ENCODE results near the gene CLTC.
"Not testable (repeated sequence)": the region's sequence is repeated elsewhere in the genome, so short reads cannot be mapped to it uniquely, and the experiment has no call there.

CLTC gene

GRCh38 chr17:59643159-59644140, 23.8 kb downstream of the CLTC start:
- no peaks in the 10 kb centered on the region for H3K27me3 Mint-ChIP-seq
- peaks cover 44% of the 10 kb centered on the region for H3K4me1 Mint-ChIP-seq
- ATAC-seq (no peak), DNase-seq (no peak)
- H3K9me3 Mint-ChIP-seq, result no peaks in the 10 kb centered on the region
- H3K27ac Mint-ChIP-seq, result no peak overlapping the region
- peaks cover 28% of the 10 kb centered on the region for H3K36me3 Mint-ChIP-seq (ENCODE audit: low read depth)
- H3K4me3 Mint-ChIP-seq, result no peak overlapping the region

DNA sequence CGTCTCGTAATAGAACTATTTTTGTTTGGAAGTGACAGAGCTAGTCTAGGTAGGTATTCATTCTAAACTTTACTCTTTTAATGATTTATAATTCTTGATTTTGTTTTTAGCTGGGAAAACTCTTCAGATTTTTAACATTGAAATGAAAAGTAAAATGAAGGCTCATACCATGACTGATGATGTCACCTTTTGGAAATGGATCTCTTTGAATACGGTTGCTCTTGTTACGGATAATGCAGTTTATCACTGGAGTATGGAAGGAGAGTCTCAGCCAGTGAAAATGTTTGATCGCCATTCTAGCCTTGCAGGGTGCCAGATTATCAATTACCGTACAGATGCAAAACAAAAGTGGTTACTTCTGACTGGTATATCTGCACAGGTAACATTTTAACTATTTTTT, 27.6 kb downstream of the CLTC start:
- H3K36me3 Mint-ChIP-seq (ENCODE audit: low read depth), result peaks cover 62% of the 10 kb centered on the region
- ATAC-seq (no peak), DNase-seq (no peak)
- H3K9me3 Mint-ChIP-seq, result no peaks in the 10 kb centered on the region
- no peak overlapping the region for H3K27ac Mint-ChIP-seq
- H3K4me3 Mint-ChIP-seq, result no peak overlapping the region
- H3K4me1 Mint-ChIP-seq, result peaks cover 40% of the 10 kb centered on the region
- H3K27me3 Mint-ChIP-seq, result no peaks in the 10 kb centered on the region

- H3K36me3 Mint-ChIP-seq (ENCODE audit: low read depth), result peaks cover 70% of the 10 kb centered on the region
- no peaks in the 10 kb centered on the region for H3K27me3 Mint-ChIP-seq
- ATAC-seq (no peak), DNase-seq (no peak)
- H3K27ac Mint-ChIP-seq, result no peak overlapping the region
- H3K9me3 Mint-ChIP-seq, result no peaks in the 10 kb centered on the region
- H3K4me1 Mint-ChIP-seq, result peaks cover 28% of the 10 kb centered on the region
- no peak overlapping the region for H3K4me3 Mint-ChIP-seq
Measured at GRCh38 chr17:59649886-59650285, 30.2 kb downstream of the CLTC start.

DNA sequence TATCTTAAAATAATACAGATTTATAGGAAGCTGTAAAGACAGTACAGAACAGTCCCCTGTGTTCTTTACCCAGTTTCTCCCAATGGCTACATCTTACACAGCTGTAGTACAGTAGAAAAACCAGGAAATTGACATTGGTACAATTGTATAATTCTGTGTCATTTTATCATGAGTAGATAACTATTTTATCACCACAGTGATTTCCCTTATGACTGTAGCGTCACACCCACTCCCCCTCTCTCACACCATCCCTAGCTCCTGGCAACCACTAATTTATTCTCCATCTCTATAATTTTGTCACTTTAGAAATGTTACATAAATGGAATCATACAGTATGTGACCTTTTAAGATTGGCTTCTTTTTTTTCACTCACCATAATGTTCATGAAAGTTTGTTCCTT, 30.9 kb downstream of the CLTC start:
- Mint-ChIP-seq H3K4me1 (peaks cover 28% of the 10 kb centered on the region), H3K4me3 (no peak overlapping the region), H3K27ac (no peak overlapping the region)

GRCh38 chr17:59651346-59651745, 31.7 kb downstream of the CLTC start:
- Mint-ChIP-seq H3K27ac (no peak overlapping the region), H3K36me3 (ENCODE audit: low read depth) (peaks cover 80% of the 10 kb centered on the region), H3K4me3 (no peak overlapping the region), H3K9me3 (no peaks in the 10 kb centered on the region), H3K4me1 (peaks cover 28% of the 10 kb centered on the region), H3K27me3 (no peaks in the 10 kb centered on the region)
- ATAC-seq (no peak), DNase-seq (no peak)

More for the DNA sequence above, 30.9 kb downstream of the CLTC start:
- Mint-ChIP-seq H3K9me3 (no peaks in the 10 kb centered on the region), H3K27me3 (no peaks in the 10 kb centered on the region), H3K36me3 (ENCODE audit: low read depth) (peaks cover 75% of the 10 kb centered on the region)
- ATAC-seq, result no peak
- no peak for DNase-seq

GRCh38 chr17:59652119-59652518, 32.4 kb downstream of the CLTC start:
- no peak overlapping the region for H3K4me3 Mint-ChIP-seq
- H3K27ac Mint-ChIP-seq, result peak overlapping the region; percentile 4
- no peak for DNase-seq
- ATAC-seq, result no peak
- peaks cover 80% of the 10 kb centered on the region for H3K36me3 Mint-ChIP-seq (ENCODE audit: low read depth)
- no peaks in the 10 kb centered on the region for H3K27me3 Mint-ChIP-seq
- no peaks in the 10 kb centered on the region for H3K9me3 Mint-ChIP-seq
- peaks cover 28% of the 10 kb centered on the region for H3K4me1 Mint-ChIP-seq

GRCh38 chr17:59656624-59657023, 36.9 kb downstream of the CLTC start:
- H3K36me3 Mint-ChIP-seq (ENCODE audit: low read depth), result peaks cover 71% of the 10 kb centered on the region
- H3K9me3 Mint-ChIP-seq, DNase-seq: not testable (repeated sequence)

GRCh38 chr17:59666235-59666634, 46.5 kb downstream of the CLTC start:
- ATAC-seq, result no peak

More at GRCh38 chr17:59656624-59657023, 36.9 kb downstream of the CLTC start:
- H3K4me3 Mint-ChIP-seq, ATAC-seq, H3K27ac Mint-ChIP-seq, H3K27me3 Mint-ChIP-seq, H3K4me1 Mint-ChIP-seq: not testable (repeated sequence)

GRCh38 chr17:59668816-59669215, 49.1 kb downstream of the CLTC start:
- DNase-seq (no peak), ATAC-seq (no peak)
- Mint-ChIP-seq H3K27me3 (no peaks in the 10 kb centered on the region), H3K4me3 (no peak overlapping the region), H3K36me3 (ENCODE audit: low read depth) (peaks cover 51% of the 10 kb centered on the region), H3K4me1 (peaks cover 34% of the 10 kb centered on the region), H3K9me3 (no peaks in the 10 kb centered on the region), H3K27ac (peak overlapping the region; percentile 80)

More at GRCh38 chr17:59666235-59666634, 46.5 kb downstream of the CLTC start:
- no peak overlapping the region for H3K27ac Mint-ChIP-seq
- no peaks in the 10 kb centered on the region for H3K27me3 Mint-ChIP-seq
- no peak overlapping the region for H3K4me3 Mint-ChIP-seq
- peaks cover 58% of the 10 kb centered on the region for H3K36me3 Mint-ChIP-seq (ENCODE audit: low read depth)
- no peaks in the 10 kb centered on the region for H3K9me3 Mint-ChIP-seq
- DNase-seq, result no peak
- H3K4me1 Mint-ChIP-seq, result peaks cover 30% of the 10 kb centered on the region

DNA sequence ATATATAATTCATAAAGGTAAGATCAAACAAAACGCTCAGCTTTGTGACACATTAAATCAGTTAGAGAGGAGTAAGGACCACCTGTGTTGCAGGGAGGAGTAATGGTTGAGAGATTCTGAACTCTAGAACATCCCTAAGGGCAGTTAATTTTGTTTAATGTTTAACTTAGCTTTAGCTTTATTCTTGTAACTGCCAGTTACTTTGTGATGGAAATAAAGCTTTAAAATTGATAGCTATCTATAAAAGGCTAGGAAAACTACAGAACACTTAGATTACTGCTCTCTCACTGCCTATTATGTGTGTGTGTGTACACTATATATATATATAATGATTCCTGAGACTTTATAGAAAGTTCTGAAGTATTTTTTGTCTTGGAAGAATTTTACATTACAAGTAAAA, 49.7 kb downstream of the CLTC start:
- Mint-ChIP-seq H3K27me3 (no peaks in the 10 kb centered on the region), H3K36me3 (ENCODE audit: low read depth) (peaks cover 49% of the 10 kb centered on the region), H3K4me1 (peaks cover 34% of the 10 kb centered on the region), H3K9me3 (no peaks in the 10 kb centered on the region), H3K4me3 (no peak overlapping the region), H3K27ac (peak overlapping the region; percentile 80)
- ATAC-seq (no peak), DNase-seq (no peak)

DNA sequence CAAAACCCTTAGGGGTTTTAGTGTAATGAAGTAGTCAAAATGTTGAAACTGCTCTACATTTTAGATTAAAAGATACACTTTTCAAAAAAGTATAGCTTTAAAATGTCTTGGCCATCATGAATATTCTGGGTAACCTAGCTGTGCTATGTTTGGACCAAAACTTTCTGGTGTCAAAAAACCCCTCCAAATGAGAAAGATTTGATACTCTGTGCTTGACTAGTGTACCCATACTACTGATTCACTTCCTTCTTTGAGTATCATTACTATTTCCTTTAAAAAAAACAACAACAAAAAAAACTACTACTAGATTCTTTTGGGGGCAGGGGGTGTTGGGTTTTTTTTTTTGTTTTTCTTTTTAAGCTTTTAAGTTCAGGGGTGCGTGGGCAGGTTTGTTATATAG, 50.2 kb downstream of the CLTC start:
- DNase-seq (no peak), ATAC-seq (no peak)
- no peaks in the 10 kb centered on the region for H3K9me3 Mint-ChIP-seq
- H3K27ac Mint-ChIP-seq, result peak overlapping the region; percentile 23
- H3K4me1 Mint-ChIP-seq, result peaks cover 34% of the 10 kb centered on the region
- no peak overlapping the region for H3K4me3 Mint-ChIP-seq
- no peaks in the 10 kb centered on the region for H3K27me3 Mint-ChIP-seq
- peaks cover 44% of the 10 kb centered on the region for H3K36me3 Mint-ChIP-seq (ENCODE audit: low read depth)

GRCh38 chr17:59671386-59671785, 51.7 kb downstream of the CLTC start:
- no peak overlapping the region for H3K4me3 Mint-ChIP-seq
- peaks cover 43% of the 10 kb centered on the region for H3K36me3 Mint-ChIP-seq (ENCODE audit: low read depth)
- DNase-seq, result no peak
- no peaks in the 10 kb centered on the region for H3K27me3 Mint-ChIP-seq
- no peak for ATAC-seq
- H3K27ac Mint-ChIP-seq, result peak overlapping the region; percentile 5
- peaks cover 34% of the 10 kb centered on the region for H3K4me1 Mint-ChIP-seq
- H3K9me3 Mint-ChIP-seq, result no peaks in the 10 kb centered on the region

DNA sequence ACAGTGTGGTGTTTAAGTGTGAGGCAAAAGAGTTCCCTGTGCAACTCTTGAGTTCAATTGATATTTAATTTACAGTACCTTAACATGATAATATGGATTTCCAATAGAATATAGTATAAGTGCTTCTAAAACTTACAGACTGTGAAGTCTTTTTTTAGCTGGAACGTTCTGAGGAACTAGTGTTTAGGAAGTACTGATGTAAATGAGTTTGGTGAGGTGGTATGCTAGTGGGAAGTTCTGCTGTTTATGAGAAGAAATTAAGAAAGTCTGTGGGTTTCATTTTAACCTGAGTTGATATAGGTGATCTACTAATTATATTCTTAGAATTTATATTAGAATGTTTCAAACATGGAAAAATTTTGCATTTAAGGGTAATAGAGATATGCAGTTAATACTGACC, 55.5 kb downstream of the CLTC start:
- no peak for DNase-seq
- ATAC-seq, result no peak
- Mint-ChIP-seq H3K36me3 (ENCODE audit: low read depth) (peaks cover 41% of the 10 kb centered on the region), H3K4me3 (no peak overlapping the region), H3K27me3 (no peaks in the 10 kb centered on the region), H3K4me1 (peaks cover 12% of the 10 kb centered on the region), H3K9me3 (no peaks in the 10 kb centered on the region), H3K27ac (peak overlapping the region; percentile 33)

DNA sequence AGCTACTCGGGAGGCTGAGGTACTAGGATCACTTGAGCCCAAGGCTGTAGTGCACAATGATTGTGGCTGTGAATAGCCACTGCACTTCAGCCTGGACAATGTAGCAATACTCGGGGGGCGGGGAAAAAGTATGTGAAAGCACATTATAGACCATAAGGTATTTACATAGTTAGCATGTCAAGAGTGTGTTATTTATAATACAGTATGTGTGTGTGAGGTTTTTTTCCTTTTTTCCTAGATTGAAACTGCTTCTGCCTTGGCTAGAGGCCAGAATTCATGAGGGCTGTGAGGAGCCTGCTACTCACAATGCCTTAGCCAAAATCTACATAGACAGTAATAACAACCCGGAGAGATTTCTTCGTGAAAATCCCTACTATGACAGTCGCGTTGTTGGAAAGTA, 57.0 kb downstream of the CLTC start:
- Mint-ChIP-seq H3K36me3 (ENCODE audit: low read depth) (peaks cover 47% of the 10 kb centered on the region), H3K9me3 (no peaks in the 10 kb centered on the region), H3K27me3 (no peaks in the 10 kb centered on the region), H3K4me1 (peaks cover under 1% of the 10 kb centered on the region), H3K4me3 (no peak overlapping the region), H3K27ac (no peak overlapping the region)
- DNase-seq (no peak), ATAC-seq (no peak)

DNA sequence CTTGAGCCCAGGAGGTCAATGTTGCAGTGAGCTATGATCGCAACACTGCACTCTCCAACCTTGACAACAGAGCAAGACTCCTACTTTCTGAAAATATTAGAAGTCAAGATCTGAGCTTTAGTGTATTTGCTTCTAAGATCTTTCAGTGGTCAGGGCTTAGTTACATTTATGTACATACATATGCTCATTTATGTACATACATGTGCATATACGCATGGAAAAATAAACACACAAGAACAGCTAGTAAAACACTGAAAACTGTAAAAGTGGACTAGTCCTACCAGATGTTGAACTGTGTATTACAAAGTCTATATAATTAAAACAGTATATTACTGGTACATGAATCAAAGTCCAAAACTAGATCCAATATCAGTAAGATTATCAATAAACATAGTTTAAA, 59.2 kb downstream of the CLTC start:
- no peak for DNase-seq
- H3K27ac Mint-ChIP-seq, result no peak overlapping the region
- H3K27me3 Mint-ChIP-seq, result no peaks in the 10 kb centered on the region
- no peak for ATAC-seq
- H3K36me3 Mint-ChIP-seq (ENCODE audit: low read depth), result peaks cover 59% of the 10 kb centered on the region
- peaks cover 2% of the 10 kb centered on the region for H3K4me1 Mint-ChIP-seq
- H3K9me3 Mint-ChIP-seq, result no peaks in the 10 kb centered on the region
- H3K4me3 Mint-ChIP-seq, result no peak overlapping the region

All from activated naive CD8-positive, alpha-beta T cell treated with anti-CD3 and anti-CD28 coated beads, Interleukin-2, amount 50 U/mL, for 24 hours (primary cell).